Common myeloid progenitor, CD34-positive (primary cell): ENCODE results near the gene JAG2.

Experiments used
- CTCF ChIA-PET: fragments of 350-600 bp; sonication (Branson Sonifier 250); formaldehyde crosslinking; loops from one replicate; lab custom pipeline; 2021; ENCODE audit warnings: antibody characterized with exemption; lab: Charles Lee
- POLR2A ChIA-PET: fragments of 350-600 bp; sonication (Branson Sonifier 250); formaldehyde crosslinking; loops from one replicate; lab custom pipeline; 2021; ENCODE audit warnings: antibody characterized with exemption; lab: Charles Lee
- DNase-seq, 3 donors: peaks; one replicate each; pipeline versions ENCODE4 v3.0.0 to v3.0.0-alpha.2; 2013
- H3K27ac ChIP-seq, 2 experiments: 1 replicate in 1 of 2; 2 replicates in 1 of 2; pipeline ENCODE4 v1.7.0; 2013; ENCODE audit warnings: inconsistent platforms in 2 of 2, low read length in 2 of 2, mild to moderate bottlenecking in 2 of 2, low read depth in 1 of 2, moderate library complexity in 1 of 2; ENCODE audit not compliant: severe bottlenecking in 2 of 2, insufficient read depth in 1 of 2, poor library complexity in 1 of 2
- H3K27me3 ChIP-seq, 5 experiments: replicated peaks in 2 of 5; 1 replicate in 3 of 5; 2 replicates in 2 of 5; pipeline versions ENCODE4 v1.6.1 to v1.7.0; 2013; ENCODE audit warnings: low read length in 4 of 5, mild to moderate bottlenecking in 2 of 5, moderate library complexity in 2 of 5, inconsistent platforms in 1 of 5; ENCODE audit not compliant: insufficient read depth in 5 of 5, control insufficient read depth in 4 of 5
- H3K36me3 ChIP-seq, 4 experiments: 1 replicate in 2 of 4; 2 replicates in 2 of 4; pipeline versions ENCODE4 v1.6.1 to v1.7.0; 2013; ENCODE audit warnings: low read length in 3 of 4, control low read depth in 1 of 4, mild to moderate bottlenecking in 1 of 4; ENCODE audit not compliant: control insufficient read depth in 4 of 4, insufficient read depth in 4 of 4
- H3K4me1 ChIP-seq, 4 experiments: 1 replicate in 3 of 4; 2 replicates in 1 of 4; pipeline versions ENCODE4 v1.6.1 to v1.7.1; 2013; ENCODE audit warnings: low read length in 3 of 4, mild to moderate bottlenecking in 3 of 4, control low read depth in 1 of 4, inconsistent platforms in 1 of 4, moderate library complexity in 1 of 4; ENCODE audit not compliant: control insufficient read depth in 4 of 4, insufficient read depth in 4 of 4; ENCODE audit errors: control extremely low read depth in 1 of 4
- H3K4me3 ChIP-seq, 7 experiments: 1 replicate in 4 of 7; 2 replicates in 3 of 7; pipeline versions ENCODE4 v1.5.1 to v1.7.0; 2013; ENCODE audit warnings: mild to moderate bottlenecking in 7 of 7, low read length in 6 of 7, moderate library complexity in 6 of 7, inconsistent platforms in 2 of 7, low read depth in 2 of 7, control low read depth in 1 of 7; ENCODE audit not compliant: insufficient read depth in 4 of 7, control insufficient read depth in 1 of 7; ENCODE audit errors: extremely low read depth in 1 of 7
- H3K9me3 ChIP-seq, 5 experiments: 1 replicate in 4 of 5; 2 replicates in 1 of 5; pipeline versions ENCODE4 v1.6.1 to v1.7.1; 2013; ENCODE audit warnings: low read length in 4 of 5, mild to moderate bottlenecking in 2 of 5, inconsistent platforms in 1 of 5, low read depth in 1 of 5, moderate library complexity in 1 of 5; ENCODE audit not compliant: control insufficient read depth in 4 of 5, insufficient read depth in 2 of 5; ENCODE audit errors: control extremely low read depth in 1 of 5
- WGBS: methylation state at CpG from one replicate; pipeline ENCODE4 v1.1.5; 2013; ENCODE audit not compliant: insufficient coverage; 5-methylcytosine and 5-hydroxymethylcytosine counted together

JAG2 gene

GRCh38 chr14:105212541-105213300 is 44.1 kb upstream of the JAG2 start:
- H3K9me3 ChIP-seq: no peaks in the 10 kb centered on the region
- no peak overlapping the region for H3K27ac ChIP-seq
- no peak for DNase-seq
- WGBS: 94% methylated on average over 9 of the region's 18 CpGs
- no peaks in the 10 kb centered on the region for H3K4me1 ChIP-seq
- H3K4me3 ChIP-seq: no peak overlapping the region
- CTCF ChIA-PET: interaction anchor here (0.6 to 2.0 kb wide), 2 partner anchors 9 to 47 kb away, joined by 3 to 12 read pairs; no protein-coding TSS in a partner anchor
- H3K36me3 ChIP-seq: peaks cover 0 to 86% (median 43%) of the 10 kb centered on the region in 4 experiments
- POLR2A ChIA-PET: no interaction called here
- H3K27me3 ChIP-seq: no peaks in the 10 kb centered on the region

DNA sequence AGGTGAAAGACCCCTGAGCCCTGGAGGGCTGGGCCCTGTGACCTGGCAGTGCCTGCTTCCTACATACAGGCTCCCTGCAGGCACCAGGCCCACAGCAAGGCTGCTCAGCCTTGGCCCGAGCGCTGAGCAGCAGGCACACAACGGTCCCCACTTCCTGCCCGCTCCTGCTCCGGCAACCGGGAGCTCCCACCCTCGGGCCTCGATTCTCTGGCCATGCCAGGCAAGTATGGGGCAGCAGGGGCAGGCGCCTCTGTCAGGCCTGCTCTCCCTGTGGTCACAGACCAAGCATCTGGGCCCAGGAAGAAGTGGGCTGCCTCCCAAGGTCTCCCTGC is 43.1 kb upstream of the JAG2 start:
- no peaks in the 10 kb centered on the region for H3K9me3 ChIP-seq
- H3K4me3 ChIP-seq: no peak overlapping the region
- no peaks in the 10 kb centered on the region for H3K27me3 ChIP-seq
- DNase-seq: no peak
- H3K36me3 ChIP-seq: peaks cover 0 to 76% (median 36%) of the 10 kb centered on the region in 4 experiments
- ChIA-PET CTCF (interaction anchor here (1.0 to 1.6 kb wide), 3 partner anchors 12 to 140 kb away, joined by 3 to 4 read pairs (median 3); no protein-coding TSS in a partner anchor), POLR2A (no interaction called here)
- H3K27ac ChIP-seq: no peak overlapping the region
- no peaks in the 10 kb centered on the region for H3K4me1 ChIP-seq
- WGBS: 96% methylated on average over 8 of the region's 9 CpGs

DNA sequence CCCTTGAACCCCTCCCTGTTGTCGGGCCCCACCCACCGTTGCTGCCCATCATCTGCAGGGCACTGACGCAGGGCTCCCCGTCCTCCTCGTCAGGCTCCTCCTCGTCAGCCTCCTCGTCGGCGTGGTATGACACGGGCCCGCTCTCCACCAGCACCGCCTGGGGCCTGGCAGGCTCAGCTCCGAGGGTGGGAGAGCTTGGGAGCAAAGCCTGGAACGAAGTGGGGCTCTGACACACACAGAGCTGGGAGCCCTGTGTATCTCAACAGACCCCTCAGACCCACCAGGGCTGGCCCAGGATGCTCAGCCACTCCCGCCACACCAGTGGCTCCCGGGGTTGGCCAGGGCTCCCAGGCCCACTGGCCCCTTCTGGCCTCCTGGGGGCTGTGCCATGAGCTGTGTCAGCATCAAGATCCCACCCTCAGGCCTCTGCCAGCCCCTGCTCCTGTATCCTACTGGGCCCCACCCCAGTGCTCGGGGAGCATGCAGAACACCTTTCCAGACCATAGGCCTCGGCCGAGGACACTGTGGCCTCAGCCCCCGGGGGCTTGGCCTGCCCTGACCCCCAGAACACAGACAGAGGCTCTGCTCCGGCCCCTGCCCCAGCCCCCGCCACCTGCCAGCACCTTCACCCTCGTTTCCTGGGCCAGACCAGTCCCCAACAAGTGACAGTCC is 42.6 kb upstream of the JAG2 start:
- no peaks in the 10 kb centered on the region for H3K4me1 ChIP-seq
- WGBS: 94% methylated on average over 22 of the region's 23 CpGs
- no peak overlapping the region for H3K27ac ChIP-seq
- no peaks in the 10 kb centered on the region for H3K9me3 ChIP-seq
- H3K27me3 ChIP-seq: no peaks in the 10 kb centered on the region
- H3K36me3 ChIP-seq: peaks cover 0 to 71% (median 32%) of the 10 kb centered on the region in 4 experiments
- POLR2A ChIA-PET: no interaction called here
- H3K4me3 ChIP-seq: no peak overlapping the region
- CTCF ChIA-PET: interaction anchor here (1.0 to 1.6 kb wide), 3 partner anchors 13 to 141 kb away, joined by 3 to 4 read pairs (median 3); no protein-coding TSS in a partner anchor
- DNase-seq: no peak

DNA sequence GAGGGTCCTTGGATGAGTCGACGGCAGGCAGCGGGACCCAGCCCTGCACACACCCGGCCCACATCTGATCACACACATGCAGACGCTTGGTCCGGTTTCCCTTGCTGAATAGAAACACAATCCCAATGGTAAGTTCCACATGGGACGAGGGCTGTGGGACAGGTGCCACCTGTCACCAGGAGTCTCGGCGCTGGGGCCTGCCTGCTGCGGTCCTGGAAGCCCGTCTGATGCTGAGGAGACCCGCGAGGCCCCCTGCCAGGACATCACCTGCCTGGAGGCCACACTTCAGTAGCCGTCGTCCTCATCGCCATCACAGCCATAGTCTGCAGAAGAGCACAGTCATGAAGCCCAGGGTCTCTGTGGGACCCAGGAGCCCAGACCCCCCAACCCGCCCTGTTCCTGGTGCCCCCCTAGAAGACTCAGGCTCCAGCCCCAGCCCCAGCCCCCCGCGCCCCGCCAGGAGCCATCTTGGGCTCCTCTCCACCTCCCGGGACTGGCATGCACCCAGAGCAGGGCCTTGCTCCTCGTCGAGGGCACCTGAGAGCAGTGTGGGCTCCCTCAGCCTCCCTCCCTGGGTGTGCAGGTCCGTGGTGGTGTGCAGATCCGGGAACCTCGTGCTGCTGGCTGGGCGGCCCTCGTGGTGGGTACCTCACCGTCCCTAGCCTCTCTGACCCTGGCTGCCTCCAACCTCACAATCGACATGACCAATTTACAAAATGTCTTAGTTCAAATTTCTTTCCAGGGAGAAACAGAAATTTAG is 41.9 kb upstream of the JAG2 start:
- ChIA-PET CTCF (interaction anchor here (1.0 to 1.6 kb wide), 3 partner anchors 14 to 142 kb away, joined by 3 to 4 read pairs (median 3); no protein-coding TSS in a partner anchor), POLR2A (no interaction called here)
- 97% methylated on average over 25 of the region's 30 CpGs for WGBS
- H3K27me3 ChIP-seq: no peaks in the 10 kb centered on the region
- no peak overlapping the region for H3K27ac ChIP-seq
- DNase-seq: no peak
- H3K9me3 ChIP-seq: no peaks in the 10 kb centered on the region
- peaks cover 0 to 63% (median 26%) of the 10 kb centered on the region in 4 experiments for H3K36me3 ChIP-seq
- no peak overlapping the region for H3K4me3 ChIP-seq
- H3K4me1 ChIP-seq: peaks cover 0 to 6% (median under 1%) of the 10 kb centered on the region in 4 experiments

GRCh38 chr14:105209646-105210045 is 41.1 kb upstream of the JAG2 start:
- ChIA-PET CTCF (interaction anchor here (1.2 kb wide), 1 partner anchor 11 kb away, joined by 3 read pairs; no protein-coding TSS in a partner anchor), POLR2A (no interaction called here)
- 97% methylated on average over 13 of the region's 16 CpGs for WGBS
- DNase-seq: no peak
- Histone ChIP-seq H3K4me3 (no peak overlapping the region), H3K9me3 (no peaks in the 10 kb centered on the region), H3K36me3 (peaks cover 0 to 55% (median 24%) of the 10 kb centered on the region in 4 experiments), H3K4me1 (peaks cover 0 to 14% (median 4%) of the 10 kb centered on the region in 4 experiments), H3K27ac (no peak overlapping the region), H3K27me3 (no peaks in the 10 kb centered on the region)

- no peak overlapping the region for H3K27ac ChIP-seq
These were observed 40.5 kb upstream of the JAG2 start for GRCh38 chr14:105209091-105209490.

More at GRCh38 chr14:105209091-105209490, 40.5 kb upstream of the JAG2 start:
- peaks cover 0 to 19% (median 7%) of the 10 kb centered on the region in 4 experiments for H3K4me1 ChIP-seq
- peaks cover 0 to 52% (median 24%) of the 10 kb centered on the region in 4 experiments for H3K36me3 ChIP-seq
- WGBS: 94% methylated on average over 8 of the region's 8 CpGs
- H3K4me3 ChIP-seq: no peak overlapping the region
- H3K27me3 ChIP-seq: no peaks in the 10 kb centered on the region
- H3K9me3 ChIP-seq: no peaks in the 10 kb centered on the region
- ChIA-PET CTCF (interaction anchor here (1.2 kb wide), 2 partner anchors 11 to 18 kb away, joined by 3 read pairs; no protein-coding TSS in a partner anchor), POLR2A (no interaction called here)
- DNase-seq: no peak
